ENCODE measurements around the gene ADGRL2.

Gene ADGRL2

DNA sequence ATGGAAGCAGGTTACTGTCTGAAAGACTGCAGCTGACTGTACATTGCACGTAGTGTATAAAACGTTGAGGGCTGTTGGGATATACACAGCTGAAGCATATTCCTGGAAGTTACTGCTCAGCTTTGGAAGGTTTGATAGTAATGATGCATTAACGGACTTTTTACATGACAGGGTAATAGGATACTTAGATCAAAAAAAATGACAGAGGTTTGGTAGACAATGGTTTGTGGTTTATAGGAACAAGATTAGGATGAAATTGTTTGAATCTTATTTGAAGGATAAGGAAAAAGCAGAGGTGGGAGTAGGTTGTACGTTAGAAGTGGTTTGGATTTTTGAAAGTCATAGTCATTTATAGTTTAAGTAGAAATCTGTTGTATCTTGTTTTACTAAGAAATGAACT is 33.0 kb downstream of the ADGRL2 start (continued):
- TF ChIP-seq OVOL3 (tag by site-specific recombination; IDR thresholded peaks at IDR 0.05) (peak; percentile 30; the same call in 1 of the 2 replicates), HOXC10 (CRISPR knock-in tag; IDR thresholded peaks at IDR 0.05) (no peak), ZNF629 (tag by site-specific recombination; IDR thresholded peaks at IDR 0.05) (peak; percentile 36), ZNF549 (tag by site-specific recombination; IDR thresholded peaks at IDR 0.05) (no peak), ZNF707 (tag by site-specific recombination; IDR thresholded peaks at IDR 0.05) (no peak), EGR2 (tag by site-specific recombination; IDR thresholded peaks at IDR 0.05; ENCODE audit: low read depth) (0 out of 2 replicates have a peak, but pooled peaks have one; percentile 16), ZNF211 (tag by site-specific recombination; IDR thresholded peaks at IDR 0.05; ENCODE audit: low read depth) (no peak), SCRT1 (tag by site-specific recombination; IDR thresholded peaks at IDR 0.05; ENCODE audit: borderline replicate concordance) (no peak)
- TF ChIP-seq, protein P1, sequence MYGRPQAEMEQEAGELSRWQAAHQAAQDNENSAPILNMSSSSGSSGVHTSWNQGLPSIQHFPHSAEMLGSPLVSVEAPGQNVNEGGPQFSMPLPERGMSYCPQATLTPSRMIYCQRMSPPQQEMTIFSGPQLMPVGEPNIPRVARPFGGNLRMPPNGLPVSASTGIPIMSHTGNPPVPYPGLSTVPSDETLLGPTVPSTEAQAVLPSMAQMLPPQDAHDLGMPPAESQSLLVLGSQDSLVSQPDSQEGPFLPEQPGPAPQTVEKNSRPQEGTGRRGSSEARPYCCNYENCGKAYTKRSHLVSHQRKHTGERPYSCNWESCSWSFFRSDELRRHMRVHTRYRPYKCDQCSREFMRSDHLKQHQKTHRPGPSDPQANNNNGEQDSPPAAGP (tag by site-specific recombination; IDR thresholded peaks at IDR 0.05): no peak
- TF ChIP-seq, protein P2, sequence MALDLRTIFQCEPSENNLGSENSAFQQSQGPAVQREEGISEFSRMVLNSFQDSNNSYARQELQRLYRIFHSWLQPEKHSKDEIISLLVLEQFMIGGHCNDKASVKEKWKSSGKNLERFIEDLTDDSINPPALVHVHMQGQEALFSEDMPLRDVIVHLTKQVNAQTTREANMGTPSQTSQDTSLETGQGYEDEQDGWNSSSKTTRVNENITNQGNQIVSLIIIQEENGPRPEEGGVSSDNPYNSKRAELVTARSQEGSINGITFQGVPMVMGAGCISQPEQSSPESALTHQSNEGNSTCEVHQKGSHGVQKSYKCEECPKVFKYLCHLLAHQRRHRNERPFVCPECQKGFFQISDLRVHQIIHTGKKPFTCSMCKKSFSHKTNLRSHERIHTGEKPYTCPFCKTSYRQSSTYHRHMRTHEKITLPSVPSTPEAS (tag by site-specific recombination; IDR thresholded peaks at IDR 0.05): no peak
- TF ChIP-seq, protein P3, sequence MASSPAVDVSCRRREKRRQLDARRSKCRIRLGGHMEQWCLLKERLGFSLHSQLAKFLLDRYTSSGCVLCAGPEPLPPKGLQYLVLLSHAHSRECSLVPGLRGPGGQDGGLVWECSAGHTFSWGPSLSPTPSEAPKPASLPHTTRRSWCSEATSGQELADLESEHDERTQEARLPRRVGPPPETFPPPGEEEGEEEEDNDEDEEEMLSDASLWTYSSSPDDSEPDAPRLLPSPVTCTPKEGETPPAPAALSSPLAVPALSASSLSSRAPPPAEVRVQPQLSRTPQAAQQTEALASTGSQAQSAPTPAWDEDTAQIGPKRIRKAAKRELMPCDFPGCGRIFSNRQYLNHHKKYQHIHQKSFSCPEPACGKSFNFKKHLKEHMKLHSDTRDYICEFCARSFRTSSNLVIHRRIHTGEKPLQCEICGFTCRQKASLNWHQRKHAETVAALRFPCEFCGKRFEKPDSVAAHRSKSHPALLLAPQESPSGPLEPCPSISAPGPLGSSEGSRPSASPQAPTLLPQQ (tag by site-specific recombination; IDR thresholded peaks at IDR 0.05): no peak

DNA sequence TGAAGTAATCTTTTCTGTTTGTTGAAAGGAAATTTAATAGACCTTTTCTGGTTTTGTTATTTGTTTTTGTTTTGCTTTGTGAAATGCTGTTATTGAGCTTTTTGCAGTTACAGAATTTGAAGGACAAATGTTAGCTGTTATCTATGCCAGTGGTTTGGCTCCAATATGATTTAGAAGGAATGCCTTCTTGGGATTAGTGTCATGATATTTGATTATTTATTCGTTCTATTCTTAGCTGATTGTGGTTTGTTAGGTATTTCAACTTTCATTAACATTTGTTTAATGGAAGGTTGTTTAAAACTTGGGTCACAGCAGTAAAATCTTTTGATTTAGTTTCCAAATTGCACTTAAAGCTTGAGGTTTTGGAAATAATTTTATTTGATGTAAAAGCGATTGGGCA is 33.5 kb downstream of the ADGRL2 start:
- Histone ChIP-seq H3K27ac (ENCODE audit: extremely low read depth, low read depth, low read length) (no peak overlapping the region), H3K4me1 (ENCODE audit: control insufficient read depth, insufficient read depth, low read length) (peaks cover 49% of the 10 kb centered on the region), H3K4me3 (ENCODE audit: low read depth, low read length) (no peak overlapping the region), H3K36me3 (ENCODE audit: control insufficient read depth in 2 of 2, insufficient read depth in 1 of 2, low read length in 2 of 2) (no peaks in the 10 kb centered on the region), H3K9me3 (ENCODE audit: control insufficient read depth, insufficient read depth, low read depth, low read length) (no peaks in the 10 kb centered on the region)
- TF ChIP-seq TCF7L2 (IDR thresholded peaks at IDR 0.05; ENCODE audit: borderline replicate concordance, low read depth, low read length) (0 out of 2 replicates have a peak, but pooled peaks have one; percentile 6), ZNF843 (tag by site-specific recombination; IDR thresholded peaks at IDR 0.05) (peak; percentile 13; the same call in 1 of the 2 replicates), ZNF747 (tag by site-specific recombination; IDR thresholded peaks at IDR 0.05) (no peak), FEZF1 (tag by site-specific recombination; IDR thresholded peaks at IDR 0.05) (peak; percentile 55), WT1 (tag by site-specific recombination; IDR thresholded peaks at IDR 0.05) (peak; percentile 10; the same call in 1 of the 2 replicates)
- TF ChIP-seq, protein P4, sequence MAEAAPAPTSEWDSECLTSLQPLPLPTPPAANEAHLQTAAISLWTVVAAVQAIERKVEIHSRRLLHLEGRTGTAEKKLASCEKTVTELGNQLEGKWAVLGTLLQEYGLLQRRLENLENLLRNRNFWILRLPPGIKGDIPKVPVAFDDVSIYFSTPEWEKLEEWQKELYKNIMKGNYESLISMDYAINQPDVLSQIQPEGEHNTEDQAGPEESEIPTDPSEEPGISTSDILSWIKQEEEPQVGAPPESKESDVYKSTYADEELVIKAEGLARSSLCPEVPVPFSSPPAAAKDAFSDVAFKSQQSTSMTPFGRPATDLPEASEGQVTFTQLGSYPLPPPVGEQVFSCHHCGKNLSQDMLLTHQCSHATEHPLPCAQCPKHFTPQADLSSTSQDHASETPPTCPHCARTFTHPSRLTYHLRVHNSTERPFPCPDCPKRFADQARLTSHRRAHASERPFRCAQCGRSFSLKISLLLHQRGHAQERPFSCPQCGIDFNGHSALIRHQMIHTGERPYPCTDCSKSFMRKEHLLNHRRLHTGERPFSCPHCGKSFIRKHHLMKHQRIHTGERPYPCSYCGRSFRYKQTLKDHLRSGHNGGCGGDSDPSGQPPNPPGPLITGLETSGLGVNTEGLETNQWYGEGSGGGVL (tag by site-specific recombination; IDR thresholded peaks at IDR 0.05): 0 out of 2 replicates have a peak, but pooled peaks have one; percentile 24
- TF ChIP-seq, protein P2 (tag by site-specific recombination; IDR thresholded peaks at IDR 0.05): no peak
- TF ChIP-seq, protein P5, sequence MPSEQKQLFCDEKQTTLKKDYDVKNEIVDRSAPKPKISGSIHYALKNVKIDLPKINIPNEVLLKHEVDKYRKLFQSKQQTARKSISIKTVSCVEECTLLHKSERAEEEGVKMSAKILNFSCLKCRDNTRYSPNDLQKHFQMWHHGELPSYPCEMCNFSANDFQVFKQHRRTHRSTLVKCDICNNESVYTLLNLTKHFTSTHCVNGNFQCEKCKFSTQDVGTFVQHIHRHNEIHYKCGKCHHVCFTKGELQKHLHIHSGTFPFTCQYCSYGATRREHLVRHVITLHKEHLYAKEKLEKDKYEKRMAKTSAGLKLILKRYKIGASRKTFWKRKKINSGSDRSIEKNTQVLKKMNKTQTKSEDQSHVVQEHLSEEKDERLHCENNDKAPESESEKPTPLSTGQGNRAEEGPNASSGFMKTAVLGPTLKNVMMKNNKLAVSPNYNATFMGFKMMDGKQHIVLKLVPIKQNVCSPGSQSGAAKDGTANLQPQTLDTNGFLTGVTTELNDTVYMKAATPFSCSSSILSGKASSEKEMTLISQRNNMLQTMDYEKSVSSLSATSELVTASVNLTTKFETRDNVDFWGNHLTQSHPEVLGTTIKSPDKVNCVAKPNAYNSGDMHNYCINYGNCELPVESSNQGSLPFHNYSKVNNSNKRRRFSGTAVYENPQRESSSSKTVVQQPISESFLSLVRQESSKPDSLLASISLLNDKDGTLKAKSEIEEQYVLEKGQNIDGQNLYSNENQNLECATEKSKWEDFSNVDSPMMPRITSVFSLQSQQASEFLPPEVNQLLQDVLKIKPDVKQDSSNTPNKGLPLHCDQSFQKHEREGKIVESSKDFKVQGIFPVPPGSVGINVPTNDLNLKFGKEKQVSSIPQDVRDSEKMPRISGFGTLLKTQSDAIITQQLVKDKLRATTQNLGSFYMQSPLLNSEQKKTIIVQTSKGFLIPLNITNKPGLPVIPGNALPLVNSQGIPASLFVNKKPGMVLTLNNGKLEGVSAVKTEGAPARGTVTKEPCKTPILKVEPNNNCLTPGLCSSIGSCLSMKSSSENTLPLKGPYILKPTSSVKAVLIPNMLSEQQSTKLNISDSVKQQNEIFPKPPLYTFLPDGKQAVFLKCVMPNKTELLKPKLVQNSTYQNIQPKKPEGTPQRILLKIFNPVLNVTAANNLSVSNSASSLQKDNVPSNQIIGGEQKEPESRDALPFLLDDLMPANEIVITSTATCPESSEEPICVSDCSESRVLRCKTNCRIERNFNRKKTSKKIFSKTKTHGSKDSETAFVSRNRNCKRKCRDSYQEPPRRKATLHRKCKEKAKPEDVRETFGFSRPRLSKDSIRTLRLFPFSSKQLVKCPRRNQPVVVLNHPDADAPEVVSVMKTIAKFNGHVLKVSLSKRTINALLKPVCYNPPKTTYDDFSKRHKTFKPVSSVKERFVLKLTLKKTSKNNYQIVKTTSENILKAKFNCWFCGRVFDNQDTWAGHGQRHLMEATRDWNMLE (tag by site-specific recombination; conservative IDR thresholded peaks at IDR 0.05; ENCODE audit: low read depth): no peak
- TF ChIP-seq, protein P6, sequence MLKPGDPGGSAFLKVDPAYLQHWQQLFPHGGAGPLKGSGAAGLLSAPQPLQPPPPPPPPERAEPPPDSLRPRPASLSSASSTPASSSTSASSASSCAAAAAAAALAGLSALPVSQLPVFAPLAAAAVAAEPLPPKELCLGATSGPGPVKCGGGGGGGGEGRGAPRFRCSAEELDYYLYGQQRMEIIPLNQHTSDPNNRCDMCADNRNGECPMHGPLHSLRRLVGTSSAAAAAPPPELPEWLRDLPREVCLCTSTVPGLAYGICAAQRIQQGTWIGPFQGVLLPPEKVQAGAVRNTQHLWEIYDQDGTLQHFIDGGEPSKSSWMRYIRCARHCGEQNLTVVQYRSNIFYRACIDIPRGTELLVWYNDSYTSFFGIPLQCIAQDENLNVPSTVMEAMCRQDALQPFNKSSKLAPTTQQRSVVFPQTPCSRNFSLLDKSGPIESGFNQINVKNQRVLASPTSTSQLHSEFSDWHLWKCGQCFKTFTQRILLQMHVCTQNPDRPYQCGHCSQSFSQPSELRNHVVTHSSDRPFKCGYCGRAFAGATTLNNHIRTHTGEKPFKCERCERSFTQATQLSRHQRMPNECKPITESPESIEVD (tag by site-specific recombination; IDR thresholded peaks at IDR 0.05): peak; percentile 4
- CTCF ChIA-PET: no interaction called here
- POLR2A ChIA-PET: no interaction called here
